Heart right ventricle (tissue), 16 donors: ENCODE results near the gene SMURF1. TPM values are rescaled to one million over a fixed set of nuclear protein-coding genes. Genes with fewer than 3 reads are reported as not detected.

Experiments used
- ATAC-seq, 8 donors: fragments of 200-7000 bp; cut with Tn5 transposase; one replicate each; pipeline ENCODE4 v1.9.1; 2020; ENCODE audit warnings: mild to moderate bottlenecking in 8 of 8, moderate library complexity in 8 of 8, moderate number of reproducible peaks in 1 of 8
- DNase-seq, 2 donors: peaks; one replicate each; pipeline ENCODE4 v3.0.0-alpha.2; 2020
- H3K27ac ChIP-seq, 10 donors: fragments of 200-600 bp; sonication (generic) in 2 of 10; one replicate each; pipeline versions ENCODE4 v1.5.0 to v1.8.0; 2020 to 2022; ENCODE audit warnings: mild to moderate bottlenecking in 3 of 10
- H3K27me3 ChIP-seq, 7 donors: fragments of 200-600 bp; one replicate each; pipeline ENCODE4 v1.8.0; 2021 to 2022; ENCODE audit warnings: mild to moderate bottlenecking in 2 of 7
- H3K36me3 ChIP-seq, 9 donors: fragments of 200-600 bp; sonication (generic) in 1 of 9; one replicate each; pipeline versions ENCODE4 v1.5.0 to v1.8.0; 2020 to 2022; ENCODE audit warnings: mild to moderate bottlenecking in 2 of 9
- H3K4me1 ChIP-seq, 9 donors: fragments of 200-600 bp; sonication (generic) in 1 of 9; one replicate each; pipeline versions ENCODE4 v1.5.0 to v1.8.0; 2020 to 2022; ENCODE audit warnings: mild to moderate bottlenecking in 4 of 9
- H3K4me3 ChIP-seq, 10 donors: fragments of 200-600 bp; sonication (generic) in 2 of 10; one replicate each; pipeline versions ENCODE4 v1.5.0 to v1.8.0; 2020 to 2022; ENCODE audit warnings: mild to moderate bottlenecking in 7 of 10, moderate library complexity in 2 of 10
- H3K9me3 ChIP-seq, 11 donors: fragments of 200-600 bp in 10 of 11; sonication (generic) in 2 of 11; one replicate each; pipeline versions ENCODE4 v1.5.0 to v1.8.0; 2013 to 2022; ENCODE audit warnings: mild to moderate bottlenecking in 2 of 11, control low read depth in 1 of 11, moderate library complexity in 1 of 11
- CTCF ChIP-seq, 9 donors: fragments of 200-600 bp; sonication (generic) in 2 of 9; IDR thresholded peaks; one replicate each; pipeline versions ENCODE4 v1.5.0 to v1.8.0; 2021 to 2022; ENCODE audit warnings: antibody characterized with exemption in 9 of 9, mild to moderate bottlenecking in 5 of 9, moderate library complexity in 1 of 9
- WGBS, 2 donors: extraction: QIAGEN DNeasy Blood & Tissue Kit; methylation state at CpG; one replicate each; pipeline ENCODE4 v1.1.7; 2013; ENCODE audit warnings: inconsistent platforms in 1 of 2; 5-methylcytosine and 5-hydroxymethylcytosine counted together
- intact Hi-C, 10 donors: fragments of 100-400 bp; cut with DNase I; formaldehyde crosslinking; loops; one replicate each; pipeline versions ENCODE4 v1.11.1 to v1.14.2; 2022
- polyA plus RNA-seq, 2 donors: library from polyadenylated mRNA; stranded (reverse); fragments of 200-250 nt; gene quantifications; one replicate each; pipeline ENCODE4 v1.2.3, GENCODE V29; 2013
- total RNA-seq, 10 donors: library from RNA; stranded (reverse); fragmentation: NEBNext Ultra II Directional in 3 of 10; extraction: Animal tissue kit (Norgen Biotek cat#: 25700) in 3 of 10; gene quantifications; one replicate each; pipeline versions ENCODE4 v1.2.1 to v1.2.4, GENCODE V29; 2021 to 2023
- donor health status: Arrhythmogenic right ventricular cardiomyopathy.
- donor health status: ischemic (EF 13 %, LVEDD 7.1; RV severe dilation, severe dysfunction).
- donor health status: healthy with polysubstance abuse.
- donor health status: DM: no; HTN: yes; CAD: no.
- donor health status: DM: no; HTN: no; CAD: no.
- donor health status: ischemic (EF 25% LVEDD 6.9; RV normal size, moderate dysfunction).
- donor health status: ischemic (EF 25% LVEDD 5.7; RV mildly dilated, moderate dysfunction).
- donor health status: healthy.
- donor health status: DM: yes; HTN: yes; CAD: no.
- donor health status: Ischemic cardiomyopathy.
- donor health status: ischemic (EF 35%, LVEDD 5.7; RV mildly dilated, moderate dysfunction).
- donor health status: nonischemic (EF 11% LVEDD 7.7; RV severe dilation, severe dysfunction).
- donor health status: DM: yes; HTN: yes; CAD: no.
- donor health status: PGD.
- donor health status: ischemic (EF 29% LVEDD 5.4; RV normal size, mild dysfunction).
- donor health status: nonischemic (EF 23%, LVEDD 6.1; RV moderate dilation, normal function).

The SMURF1 gene
- total and polyA plus RNA-seq, 12 donors, result 4.2 to 14.7 (median 10.8) TPM

- Histone ChIP-seq H3K27me3 (no peaks in the 10 kb centered on the region), H3K9me3 (peaks cover 0 to 10% (median 0%) of the 10 kb centered on the region in 11 donors), H3K27ac (peak overlapping the region in 9 of 10 donors; percentile 21 to 76 (median 61)), H3K36me3 (peaks cover 0 to 6% (median 0%) of the 10 kb centered on the region in 9 donors), H3K4me3 (peak overlapping the region in 1 of 10 donors; percentile 8), H3K4me1 (peaks cover 7 to 77% (median 45%) of the 10 kb centered on the region in 9 donors)
- DNase-seq (no peak), ATAC-seq (no peak)
- TF ChIP-seq CTCF (IDR thresholded peaks at IDR 0.05), result no peak
- intact Hi-C loops, result no loop called here
- WGBS, 2 donors, result 35 to 50% methylated on average over 2 of the region's 2 CpGs
Observed at GRCh38 chr7:99120916-99121315, 23.0 kb downstream of the SMURF1 start.

GRCh38 chr7:99120501-99120900 is 23.4 kb downstream of the SMURF1 start:
- intact Hi-C loops, result no loop called here
- Histone ChIP-seq H3K4me1 (peaks cover 7 to 78% (median 45%) of the 10 kb centered on the region in 9 donors), H3K27ac (peak overlapping the region in 8 of 10 donors; percentile 21 to 76 (median 64)), H3K27me3 (no peaks in the 10 kb centered on the region), H3K9me3 (peaks cover 0 to 10% (median 0%) of the 10 kb centered on the region in 11 donors), H3K4me3 (peak overlapping the region in 1 of 10 donors; percentile 8), H3K36me3 (peaks cover 0 to 6% (median 0%) of the 10 kb centered on the region in 9 donors)
- no peak for TF ChIP-seq CTCF (IDR thresholded peaks at IDR 0.05)
- DNase-seq, result no peak
- peak in 7 of 8 donors; percentile 44 to 62 (median 56) for ATAC-seq
- 22 to 23% methylated on average over 2 of the region's 2 CpGs for WGBS, 2 donors

GRCh38 chr7:99118077-99118476 is 25.8 kb downstream of the SMURF1 start:
- Histone ChIP-seq H3K27ac (no peak overlapping the region), H3K27me3 (no peaks in the 10 kb centered on the region), H3K4me3 (no peak overlapping the region), H3K9me3 (peaks cover 0 to 25% (median 0%) of the 10 kb centered on the region in 11 donors), H3K4me1 (peaks cover 4 to 56% (median 29%) of the 10 kb centered on the region in 9 donors), H3K36me3 (peaks cover 0 to 11% (median 0%) of the 10 kb centered on the region in 9 donors)
- TF ChIP-seq CTCF (IDR thresholded peaks at IDR 0.05), result no peak
- no peak for ATAC-seq
- intact Hi-C loops, result no loop called here
- no peak for DNase-seq
- WGBS, 2 donors, result 77 to 90% methylated on average over 2 of the region's 2 CpGs

- Histone ChIP-seq H3K27ac (no peak overlapping the region), H3K27me3 (no peaks in the 10 kb centered on the region), H3K36me3 (peaks cover 0 to 16% (median 0%) of the 10 kb centered on the region in 9 donors), H3K4me1 (peaks cover 2 to 64% (median 29%) of the 10 kb centered on the region in 9 donors), H3K4me3 (no peak overlapping the region), H3K9me3 (peaks cover 0 to 28% (median 0%) of the 10 kb centered on the region in 11 donors)
- intact Hi-C loops, result no loop called here
- 82 to 86% methylated on average over 1 of the region's 1 CpG for WGBS, 2 donors
- DNase-seq (no peak), ATAC-seq (no peak)
- no peak for TF ChIP-seq CTCF (IDR thresholded peaks at IDR 0.05)
Observed at GRCh38 chr7:99116144-99116543, 27.8 kb downstream of the SMURF1 start.
